Sigmoid colon (tissue), 3 donors: ENCODE data around the gene LVRN.

Experiments used
- POLR2A ChIP-seq, 2 donors: fragments of 450-650 bp; IDR thresholded peaks; one replicate each; pipeline ENCODE4 v1.6.1; 2016; ENCODE audit warnings: antibody characterized with exemption in 2 of 2, mild to moderate bottlenecking in 2 of 2, moderate library complexity in 2 of 2
- TF ChIP-seq, protein P1 (sequence below), 4 experiments: fragments of 450-650 bp in 3 of 4; fragments of 200-600 bp in 1 of 4; IDR thresholded peaks; one replicate each; pipeline ENCODE4 v1.5.1; 2016 to 2019; ENCODE audit warnings: antibody characterized with exemption in 4 of 4, mild to moderate bottlenecking in 3 of 4, moderate library complexity in 2 of 4

- TF ChIP-seq, protein P1, sequence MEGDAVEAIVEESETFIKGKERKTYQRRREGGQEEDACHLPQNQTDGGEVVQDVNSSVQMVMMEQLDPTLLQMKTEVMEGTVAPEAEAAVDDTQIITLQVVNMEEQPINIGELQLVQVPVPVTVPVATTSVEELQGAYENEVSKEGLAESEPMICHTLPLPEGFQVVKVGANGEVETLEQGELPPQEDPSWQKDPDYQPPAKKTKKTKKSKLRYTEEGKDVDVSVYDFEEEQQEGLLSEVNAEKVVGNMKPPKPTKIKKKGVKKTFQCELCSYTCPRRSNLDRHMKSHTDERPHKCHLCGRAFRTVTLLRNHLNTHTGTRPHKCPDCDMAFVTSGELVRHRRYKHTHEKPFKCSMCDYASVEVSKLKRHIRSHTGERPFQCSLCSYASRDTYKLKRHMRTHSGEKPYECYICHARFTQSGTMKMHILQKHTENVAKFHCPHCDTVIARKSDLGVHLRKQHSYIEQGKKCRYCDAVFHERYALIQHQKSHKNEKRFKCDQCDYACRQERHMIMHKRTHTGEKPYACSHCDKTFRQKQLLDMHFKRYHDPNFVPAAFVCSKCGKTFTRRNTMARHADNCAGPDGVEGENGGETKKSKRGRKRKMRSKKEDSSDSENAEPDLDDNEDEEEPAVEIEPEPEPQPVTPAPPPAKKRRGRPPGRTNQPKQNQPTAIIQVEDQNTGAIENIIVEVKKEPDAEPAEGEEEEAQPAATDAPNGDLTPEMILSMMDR (IDR thresholded peaks at IDR 0.05), result no peak
- TF ChIP-seq POLR2A (IDR thresholded peaks at IDR 0.05), result no peak
These were observed 14.2 kb upstream of the LVRN start for GRCh38 chr5:115948091-115948534.
